ENCODE measurements around the gene ALPK1.
"Not testable (repeated sequence)": the region's sequence is repeated elsewhere in the genome, so short reads cannot be mapped to it uniquely, and the experiment has no call there.

The ALPK1 gene

DNA sequence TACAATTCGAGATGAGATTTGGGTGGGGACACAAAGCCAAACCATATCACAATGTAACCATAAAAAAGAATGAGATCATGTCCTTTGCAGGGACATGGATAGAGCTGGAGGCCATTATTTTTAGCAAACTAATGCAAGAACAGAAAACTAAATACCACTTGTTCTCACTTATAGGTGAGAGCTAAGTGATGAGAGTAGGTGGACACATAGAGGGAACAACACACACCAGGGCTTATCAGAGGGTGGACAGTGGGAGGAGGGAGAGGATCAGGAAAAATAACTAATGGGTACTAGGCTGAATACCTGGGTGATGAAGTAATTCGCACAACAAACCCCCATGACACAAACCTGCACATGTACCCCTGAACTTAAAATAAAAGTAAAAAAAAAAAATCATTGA lies 145.1 kb downstream of the ALPK1 start:
- H3K4me1 ChIP-seq (ENCODE audit: control insufficient read depth, insufficient read depth, low read length); H3K9ac ChIP-seq (ENCODE audit: low read length); DNase-seq (ENCODE audit: low read depth); H3K27me3 ChIP-seq (replicated peaks; ENCODE audit: control insufficient read depth, insufficient read depth, low read length); H3K4me3 ChIP-seq (ENCODE audit: low read length): not testable (repeated sequence)
- Histone ChIP-seq H3K9me3 (ENCODE audit: control insufficient read depth, low read length) (peaks cover 18% of the 10 kb centered on the region), H3K36me3 (ENCODE audit: control insufficient read depth, insufficient read depth, low read length, severe bottlenecking) (peaks cover 56% of the 10 kb centered on the region)

DNA sequence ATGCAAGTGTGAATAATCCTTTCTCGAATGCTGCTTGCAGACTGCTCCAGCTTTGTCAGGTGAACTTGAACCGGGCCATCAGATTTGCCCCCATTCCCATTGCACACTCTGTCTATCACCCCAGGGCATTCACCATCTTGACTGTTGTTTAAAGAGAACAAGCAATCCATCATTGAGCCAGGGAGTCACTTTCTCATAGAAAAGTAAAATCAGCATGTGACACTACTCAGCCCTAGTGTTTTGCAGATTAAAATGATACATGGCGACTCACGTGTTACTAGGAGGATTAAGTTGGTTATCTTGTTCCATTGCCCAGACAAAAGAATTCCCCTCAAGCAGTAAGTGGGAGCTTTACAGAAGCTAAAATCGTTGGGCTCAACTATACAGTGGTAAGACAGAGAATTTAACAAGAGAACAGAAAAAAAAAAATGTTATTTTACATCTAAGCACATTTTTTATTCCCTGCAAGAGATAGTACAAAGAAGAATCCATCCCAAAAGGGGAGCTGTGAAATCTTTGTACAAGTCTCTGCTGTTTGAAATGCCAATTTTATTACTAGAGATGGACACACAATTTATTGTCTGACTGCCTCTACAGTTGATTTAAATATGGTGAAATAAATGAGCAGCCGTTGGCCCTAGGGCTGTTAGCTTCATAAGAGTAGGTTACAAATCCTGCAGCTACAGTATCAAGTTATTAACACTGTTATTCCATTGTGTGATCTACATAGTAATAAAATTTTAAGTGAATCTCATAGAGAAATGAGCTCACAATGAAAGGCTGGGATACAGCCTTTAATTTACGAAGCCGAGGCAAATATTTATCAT lies 151.3 kb downstream of the ALPK1 start:
- peak; percentile 45 for DNase-seq (ENCODE audit: low read depth)

GRCh38 chr4:112449708-112450107 lies 152.5 kb downstream of the ALPK1 start:
- H3K4me1 ChIP-seq (ENCODE audit: control insufficient read depth, insufficient read depth, low read length), result no peaks in the 10 kb centered on the region
- no peak overlapping the region for H3K9ac ChIP-seq (ENCODE audit: low read length)
- no peak overlapping the region for H3K4me3 ChIP-seq (ENCODE audit: low read length)
- H3K9me3 ChIP-seq (ENCODE audit: control insufficient read depth, low read length), result peaks cover 18% of the 10 kb centered on the region
- no peaks in the 10 kb centered on the region for H3K27me3 ChIP-seq (replicated peaks; ENCODE audit: control insufficient read depth, insufficient read depth, low read length)
- H3K36me3 ChIP-seq (ENCODE audit: control insufficient read depth, insufficient read depth, low read length, severe bottlenecking), result peaks cover 7% of the 10 kb centered on the region
- DNase-seq (ENCODE audit: low read depth), result no peak

More for the DNA sequence above, 151.3 kb downstream of the ALPK1 start:
- H3K27me3 ChIP-seq (replicated peaks; ENCODE audit: control insufficient read depth, insufficient read depth, low read length), result no peaks in the 10 kb centered on the region
- peaks cover 18% of the 10 kb centered on the region for H3K9me3 ChIP-seq (ENCODE audit: control insufficient read depth, low read length)
- peaks cover 10% of the 10 kb centered on the region for H3K36me3 ChIP-seq (ENCODE audit: control insufficient read depth, insufficient read depth, low read length, severe bottlenecking)
- H3K4me3 ChIP-seq (ENCODE audit: low read length), result no peak overlapping the region
- H3K9ac ChIP-seq (ENCODE audit: low read length), result no peak overlapping the region
- H3K4me1 ChIP-seq (ENCODE audit: control insufficient read depth, insufficient read depth, low read length), result no peaks in the 10 kb centered on the region

DNA sequence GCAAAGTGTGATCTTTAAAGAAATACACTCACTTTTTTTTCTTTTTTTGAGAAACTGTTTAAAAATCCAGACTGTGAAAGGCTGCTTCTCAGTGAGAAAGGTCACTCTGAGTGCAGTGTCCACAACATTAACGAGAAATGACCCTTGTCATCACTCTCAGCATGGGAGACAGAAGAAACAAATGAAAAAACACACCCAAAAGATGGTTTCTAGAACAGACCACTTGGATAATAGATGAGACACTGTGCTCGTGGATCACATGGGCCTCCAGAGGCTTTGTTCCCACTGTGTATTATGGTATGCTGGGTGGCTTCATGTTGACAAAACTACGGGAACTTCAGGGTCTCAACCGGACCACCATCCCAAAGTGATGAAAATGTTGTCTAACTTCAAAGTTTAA lies 153.9 kb downstream of the ALPK1 start:
- Histone ChIP-seq H3K27me3 (replicated peaks; ENCODE audit: control insufficient read depth, insufficient read depth, low read length) (no peaks in the 10 kb centered on the region), H3K4me1 (ENCODE audit: control insufficient read depth, insufficient read depth, low read length) (no peaks in the 10 kb centered on the region), H3K36me3 (ENCODE audit: control insufficient read depth, insufficient read depth, low read length, severe bottlenecking) (peaks cover 7% of the 10 kb centered on the region), H3K9me3 (ENCODE audit: control insufficient read depth, low read length) (peaks cover 5% of the 10 kb centered on the region), H3K4me3 (ENCODE audit: low read length) (no peak overlapping the region), H3K9ac (ENCODE audit: low read length) (no peak overlapping the region)
- no peak for DNase-seq (ENCODE audit: low read depth)

- no peak overlapping the region for H3K4me3 ChIP-seq (ENCODE audit: low read length)
- DNase-seq (ENCODE audit: low read depth), result no peak
- H3K36me3 ChIP-seq (ENCODE audit: control insufficient read depth, insufficient read depth, low read length, severe bottlenecking), result peaks cover 2% of the 10 kb centered on the region
- H3K4me1 ChIP-seq (ENCODE audit: control insufficient read depth, insufficient read depth, low read length), result no peaks in the 10 kb centered on the region
- H3K27me3 ChIP-seq (replicated peaks; ENCODE audit: control insufficient read depth, insufficient read depth, low read length), result no peaks in the 10 kb centered on the region
- H3K9ac ChIP-seq (ENCODE audit: low read length), result no peak overlapping the region
- H3K9me3 ChIP-seq (ENCODE audit: control insufficient read depth, low read length), result no peaks in the 10 kb centered on the region
Observed at GRCh38 chr4:112451831-112452230, 154.7 kb downstream of the ALPK1 start.

DNA sequence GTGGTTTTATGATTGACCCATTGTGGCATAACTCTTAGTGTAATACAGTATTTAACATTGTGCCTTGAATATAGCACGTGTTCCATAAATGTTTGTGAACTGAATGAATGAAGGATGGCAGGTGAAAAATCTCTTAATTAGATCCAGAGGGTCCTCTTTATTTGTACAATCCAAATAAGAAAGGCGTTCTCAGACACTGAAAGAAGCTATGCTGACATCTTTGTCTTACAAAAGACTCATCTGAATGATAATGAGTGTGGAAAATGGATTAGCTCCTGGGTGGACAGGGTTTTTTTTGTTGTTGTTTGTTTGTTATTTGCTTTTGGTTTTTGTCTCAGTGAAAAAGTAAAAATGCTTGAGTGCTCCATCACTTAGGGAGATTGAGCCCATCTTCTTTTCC lies 156.2 kb downstream of the ALPK1 start:
- Histone ChIP-seq H3K9ac (ENCODE audit: low read length) (no peak overlapping the region), H3K27me3 (replicated peaks; ENCODE audit: control insufficient read depth, insufficient read depth, low read length) (no peaks in the 10 kb centered on the region), H3K9me3 (ENCODE audit: control insufficient read depth, low read length) (no peaks in the 10 kb centered on the region), H3K36me3 (ENCODE audit: control insufficient read depth, insufficient read depth, low read length, severe bottlenecking) (no peaks in the 10 kb centered on the region), H3K4me3 (ENCODE audit: low read length) (no peak overlapping the region), H3K4me1 (ENCODE audit: control insufficient read depth, insufficient read depth, low read length) (no peaks in the 10 kb centered on the region)
- DNase-seq (ENCODE audit: low read depth), result no peak

DNA sequence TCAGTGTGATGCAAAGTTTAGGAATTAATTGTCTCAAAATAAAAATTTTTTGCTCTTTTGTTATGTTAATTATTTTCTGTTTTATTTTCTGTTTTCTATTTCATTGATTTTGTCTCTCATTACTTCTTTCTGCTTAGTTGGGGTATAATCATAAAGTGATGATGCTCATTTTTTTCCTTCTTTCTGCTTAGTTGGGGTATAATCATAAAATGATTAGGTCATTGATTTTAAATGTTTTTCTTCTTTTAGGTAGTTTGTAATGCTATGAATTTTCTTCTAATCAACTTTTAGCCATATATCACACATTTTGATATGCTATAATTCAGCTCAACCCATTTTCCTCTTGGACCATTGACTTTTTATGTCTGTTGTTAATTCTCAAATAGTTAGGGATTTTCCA lies 175.1 kb downstream of the ALPK1 start:
- Histone ChIP-seq H3K9me3 (ENCODE audit: control insufficient read depth, low read length) (peaks cover 10% of the 10 kb centered on the region), H3K4me3 (ENCODE audit: low read length) (no peak overlapping the region), H3K36me3 (ENCODE audit: control insufficient read depth, insufficient read depth, low read length, severe bottlenecking) (no peaks in the 10 kb centered on the region), H3K27me3 (replicated peaks; ENCODE audit: control insufficient read depth, insufficient read depth, low read length) (no peaks in the 10 kb centered on the region), H3K9ac (ENCODE audit: low read length) (no peak overlapping the region), H3K4me1 (ENCODE audit: control insufficient read depth, insufficient read depth, low read length) (no peaks in the 10 kb centered on the region)
- DNase-seq (ENCODE audit: low read depth), result no peak

DNA sequence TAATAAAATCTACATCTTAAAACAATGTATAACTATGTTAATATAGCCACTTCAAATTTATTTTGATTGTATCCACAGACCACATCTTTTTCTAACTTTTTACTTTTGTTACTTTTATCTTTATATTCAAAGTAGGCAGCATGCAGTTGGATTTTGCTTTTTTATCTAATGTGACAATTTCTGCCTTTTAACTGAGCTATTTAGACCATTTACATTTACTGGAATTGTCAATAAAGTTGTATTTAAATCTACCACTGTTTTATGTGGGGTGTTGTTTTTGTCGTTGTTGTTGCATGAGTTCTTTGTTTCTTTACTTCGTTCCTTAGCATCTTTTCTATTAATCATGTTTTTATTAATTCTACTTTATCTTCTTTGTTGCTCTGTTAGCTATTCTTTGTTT lies 176.8 kb downstream of the ALPK1 start:
- Histone ChIP-seq H3K27me3 (replicated peaks; ENCODE audit: control insufficient read depth, insufficient read depth, low read length) (no peaks in the 10 kb centered on the region), H3K36me3 (ENCODE audit: control insufficient read depth, insufficient read depth, low read length, severe bottlenecking) (no peaks in the 10 kb centered on the region), H3K9me3 (ENCODE audit: control insufficient read depth, low read length) (peaks cover 10% of the 10 kb centered on the region), H3K4me1 (ENCODE audit: control insufficient read depth, insufficient read depth, low read length) (no peaks in the 10 kb centered on the region), H3K4me3 (ENCODE audit: low read length) (no peak overlapping the region), H3K9ac (ENCODE audit: low read length) (no peak overlapping the region)
- DNase-seq (ENCODE audit: low read depth), result no peak

- no peak for DNase-seq (ENCODE audit: low read depth)
- Histone ChIP-seq H3K9me3 (ENCODE audit: control insufficient read depth, low read length) (peaks cover 23% of the 10 kb centered on the region), H3K27me3 (replicated peaks; ENCODE audit: control insufficient read depth, insufficient read depth, low read length) (no peaks in the 10 kb centered on the region), H3K4me3 (ENCODE audit: low read length) (no peak overlapping the region), H3K4me1 (ENCODE audit: control insufficient read depth, insufficient read depth, low read length) (no peaks in the 10 kb centered on the region), H3K36me3 (ENCODE audit: control insufficient read depth, insufficient read depth, low read length, severe bottlenecking) (no peaks in the 10 kb centered on the region), H3K9ac (ENCODE audit: low read length) (no peak overlapping the region)
Observed at GRCh38 chr4:112485930-112486329, 188.8 kb downstream of the ALPK1 start.

GRCh38 chr4:112490808-112491207 lies 193.6 kb downstream of the ALPK1 start:
- H3K27me3 ChIP-seq (replicated peaks; ENCODE audit: control insufficient read depth, insufficient read depth, low read length); DNase-seq (ENCODE audit: low read depth): not testable (repeated sequence)

More at GRCh38 chr4:112490808-112491207, 193.6 kb downstream of the ALPK1 start:
- H3K9me3 ChIP-seq (ENCODE audit: control insufficient read depth, low read length), result peaks cover 14% of the 10 kb centered on the region
- H3K36me3 ChIP-seq (ENCODE audit: control insufficient read depth, insufficient read depth, low read length, severe bottlenecking); H3K4me1 ChIP-seq (ENCODE audit: control insufficient read depth, insufficient read depth, low read length); H3K4me3 ChIP-seq (ENCODE audit: low read length); H3K9ac ChIP-seq (ENCODE audit: low read length): not testable (repeated sequence)

Measured in adipocyte (in vitro differentiated cells).